GM23338 (cell line): Measurements from ENCODE around the gene GRIN1.
"Not testable (repeated sequence)": the region's sequence is repeated elsewhere in the genome, so short reads cannot be mapped to it uniquely, and the experiment has no call there.

ENCODE experiments used
- CREB1 ChIP-seq: fragments of 250-450 bp; sonication (Bioruptor Pico); IDR thresholded peaks from 2 replicates; pipeline ENCODE4 v1.5.0; 2020; ENCODE audit warnings: low read depth, mild to moderate bottlenecking, moderate library complexity
- EZH2 ChIP-seq: fragments of 200-600 bp; sonication (generic); IDR thresholded peaks from one replicate; pipeline ENCODE4 v1.8.0; 2017; ENCODE audit warnings: antibody characterized with exemption, mild to moderate bottlenecking, low read depth; ENCODE audit not compliant: unreplicated experiment
- EZH2phosphoT487 ChIP-seq: fragments of 200-600 bp; sonication (generic); IDR thresholded peaks from one replicate; pipeline ENCODE4 v1.8.1; 2018; ENCODE audit warnings: antibody characterized with exemption; ENCODE audit not compliant: unreplicated experiment
- JUNB ChIP-seq: IDR thresholded peaks from one replicate; pipeline ENCODE4 v1.6.1; 2016; ENCODE audit warnings: antibody characterized with exemption; ENCODE audit not compliant: unreplicated experiment
- POLR2AphosphoS5 ChIP-seq: IDR thresholded peaks from 2 replicates; pipeline ENCODE4 v1.6.1; 2016; ENCODE audit warnings: antibody characterized with exemption, low read depth
- STAT1 ChIP-seq: IDR thresholded peaks from one replicate; pipeline ENCODE4 v1.6.1; 2016; ENCODE audit warnings: antibody characterized with exemption; ENCODE audit not compliant: unreplicated experiment
- ZNF331 ChIP-seq: fragments of 250-450 bp; sonication (Bioruptor Pico); IDR thresholded peaks from 2 replicates; pipeline ENCODE4 v1.5.0; 2020; ENCODE audit warnings: low read depth, mild to moderate bottlenecking, moderate library complexity
- TF ChIP-seq, protein P1 (sequence below), 2 experiments: fragments of 200-600 bp in 1 of 2; sonication (generic) in 1 of 2; conservative IDR thresholded peaks; 2 replicates each; pipeline versions ENCODE4 v1.5.1 to v1.6.1; 2016 to 2017; ENCODE audit warnings: antibody characterized with exemption in 2 of 2, low read depth in 2 of 2, mild to moderate bottlenecking in 2 of 2, moderate library complexity in 1 of 2
- TF ChIP-seq, protein P2 (sequence below): IDR thresholded peaks from one replicate; pipeline ENCODE4 v1.6.1; 2018; ENCODE audit warnings: antibody characterized with exemption; ENCODE audit not compliant: unreplicated experiment
- TF ChIP-seq, protein P3 (sequence below): IDR thresholded peaks from 2 replicates; pipeline ENCODE4 v1.6.1; 2016; ENCODE audit warnings: antibody characterized with exemption

DNA sequence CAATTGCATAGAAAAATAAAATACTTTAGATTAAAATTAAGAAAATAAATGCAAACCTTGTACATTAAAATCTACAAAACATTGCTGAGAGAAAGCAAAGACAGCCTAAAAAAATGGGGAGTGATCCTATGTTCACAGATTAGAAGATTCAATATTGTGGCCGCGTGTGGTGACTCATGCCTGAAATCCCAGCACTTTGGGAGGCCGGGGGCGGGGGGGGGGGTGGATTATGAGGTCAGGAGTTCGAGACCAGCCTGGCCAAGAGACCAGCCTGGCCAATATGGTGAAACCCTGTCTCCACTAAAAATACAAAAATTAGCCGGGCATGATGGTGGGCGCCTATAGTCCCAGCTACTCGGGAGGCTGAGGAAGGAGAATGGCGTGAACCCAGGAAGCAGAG lies 3.8 kb upstream of the GRIN1 start:
- TF ChIP-seq, protein P1, sequence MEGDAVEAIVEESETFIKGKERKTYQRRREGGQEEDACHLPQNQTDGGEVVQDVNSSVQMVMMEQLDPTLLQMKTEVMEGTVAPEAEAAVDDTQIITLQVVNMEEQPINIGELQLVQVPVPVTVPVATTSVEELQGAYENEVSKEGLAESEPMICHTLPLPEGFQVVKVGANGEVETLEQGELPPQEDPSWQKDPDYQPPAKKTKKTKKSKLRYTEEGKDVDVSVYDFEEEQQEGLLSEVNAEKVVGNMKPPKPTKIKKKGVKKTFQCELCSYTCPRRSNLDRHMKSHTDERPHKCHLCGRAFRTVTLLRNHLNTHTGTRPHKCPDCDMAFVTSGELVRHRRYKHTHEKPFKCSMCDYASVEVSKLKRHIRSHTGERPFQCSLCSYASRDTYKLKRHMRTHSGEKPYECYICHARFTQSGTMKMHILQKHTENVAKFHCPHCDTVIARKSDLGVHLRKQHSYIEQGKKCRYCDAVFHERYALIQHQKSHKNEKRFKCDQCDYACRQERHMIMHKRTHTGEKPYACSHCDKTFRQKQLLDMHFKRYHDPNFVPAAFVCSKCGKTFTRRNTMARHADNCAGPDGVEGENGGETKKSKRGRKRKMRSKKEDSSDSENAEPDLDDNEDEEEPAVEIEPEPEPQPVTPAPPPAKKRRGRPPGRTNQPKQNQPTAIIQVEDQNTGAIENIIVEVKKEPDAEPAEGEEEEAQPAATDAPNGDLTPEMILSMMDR (conservative IDR thresholded peaks at IDR 0.05; ENCODE audit: low read depth in 2 of 2): not testable (repeated sequence)
- TF ChIP-seq POLR2AphosphoS5; EZH2; CREB1 (CRISPR knock-in tag); STAT1; EZH2phosphoT487; JUNB; ZNF331: not testable (repeated sequence)
- TF ChIP-seq, protein P2, sequence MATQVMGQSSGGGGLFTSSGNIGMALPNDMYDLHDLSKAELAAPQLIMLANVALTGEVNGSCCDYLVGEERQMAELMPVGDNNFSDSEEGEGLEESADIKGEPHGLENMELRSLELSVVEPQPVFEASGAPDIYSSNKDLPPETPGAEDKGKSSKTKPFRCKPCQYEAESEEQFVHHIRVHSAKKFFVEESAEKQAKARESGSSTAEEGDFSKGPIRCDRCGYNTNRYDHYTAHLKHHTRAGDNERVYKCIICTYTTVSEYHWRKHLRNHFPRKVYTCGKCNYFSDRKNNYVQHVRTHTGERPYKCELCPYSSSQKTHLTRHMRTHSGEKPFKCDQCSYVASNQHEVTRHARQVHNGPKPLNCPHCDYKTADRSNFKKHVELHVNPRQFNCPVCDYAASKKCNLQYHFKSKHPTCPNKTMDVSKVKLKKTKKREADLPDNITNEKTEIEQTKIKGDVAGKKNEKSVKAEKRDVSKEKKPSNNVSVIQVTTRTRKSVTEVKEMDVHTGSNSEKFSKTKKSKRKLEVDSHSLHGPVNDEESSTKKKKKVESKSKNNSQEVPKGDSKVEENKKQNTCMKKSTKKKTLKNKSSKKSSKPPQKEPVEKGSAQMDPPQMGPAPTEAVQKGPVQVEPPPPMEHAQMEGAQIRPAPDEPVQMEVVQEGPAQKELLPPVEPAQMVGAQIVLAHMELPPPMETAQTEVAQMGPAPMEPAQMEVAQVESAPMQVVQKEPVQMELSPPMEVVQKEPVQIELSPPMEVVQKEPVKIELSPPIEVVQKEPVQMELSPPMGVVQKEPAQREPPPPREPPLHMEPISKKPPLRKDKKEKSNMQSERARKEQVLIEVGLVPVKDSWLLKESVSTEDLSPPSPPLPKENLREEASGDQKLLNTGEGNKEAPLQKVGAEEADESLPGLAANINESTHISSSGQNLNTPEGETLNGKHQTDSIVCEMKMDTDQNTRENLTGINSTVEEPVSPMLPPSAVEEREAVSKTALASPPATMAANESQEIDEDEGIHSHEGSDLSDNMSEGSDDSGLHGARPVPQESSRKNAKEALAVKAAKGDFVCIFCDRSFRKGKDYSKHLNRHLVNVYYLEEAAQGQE: not testable (repeated sequence)
- TF ChIP-seq, protein P3, sequence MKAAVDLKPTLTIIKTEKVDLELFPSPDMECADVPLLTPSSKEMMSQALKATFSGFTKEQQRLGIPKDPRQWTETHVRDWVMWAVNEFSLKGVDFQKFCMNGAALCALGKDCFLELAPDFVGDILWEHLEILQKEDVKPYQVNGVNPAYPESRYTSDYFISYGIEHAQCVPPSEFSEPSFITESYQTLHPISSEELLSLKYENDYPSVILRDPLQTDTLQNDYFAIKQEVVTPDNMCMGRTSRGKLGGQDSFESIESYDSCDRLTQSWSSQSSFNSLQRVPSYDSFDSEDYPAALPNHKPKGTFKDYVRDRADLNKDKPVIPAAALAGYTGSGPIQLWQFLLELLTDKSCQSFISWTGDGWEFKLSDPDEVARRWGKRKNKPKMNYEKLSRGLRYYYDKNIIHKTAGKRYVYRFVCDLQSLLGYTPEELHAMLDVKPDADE: not testable (repeated sequence)
